Neural cell (in vitro differentiated cells): ENCODE measurements around the gene MARCHF9.

ENCODE experiments used
- RAD21 ChIP-seq: fragments of 450-650 bp; conservative IDR thresholded peaks from 2 replicates; pipeline ENCODE4 v1.6.1; 2014; ENCODE audit warnings: antibody characterized with exemption, mild to moderate bottlenecking, moderate library complexity
- TF ChIP-seq, protein P1 (sequence below): fragments of 450-650 bp; IDR thresholded peaks from 2 replicates; pipeline ENCODE4 v1.5.1; 2014; ENCODE audit warnings: antibody characterized with exemption, mild to moderate bottlenecking, moderate library complexity; ENCODE audit not compliant: poor library complexity, severe bottlenecking

DNA sequence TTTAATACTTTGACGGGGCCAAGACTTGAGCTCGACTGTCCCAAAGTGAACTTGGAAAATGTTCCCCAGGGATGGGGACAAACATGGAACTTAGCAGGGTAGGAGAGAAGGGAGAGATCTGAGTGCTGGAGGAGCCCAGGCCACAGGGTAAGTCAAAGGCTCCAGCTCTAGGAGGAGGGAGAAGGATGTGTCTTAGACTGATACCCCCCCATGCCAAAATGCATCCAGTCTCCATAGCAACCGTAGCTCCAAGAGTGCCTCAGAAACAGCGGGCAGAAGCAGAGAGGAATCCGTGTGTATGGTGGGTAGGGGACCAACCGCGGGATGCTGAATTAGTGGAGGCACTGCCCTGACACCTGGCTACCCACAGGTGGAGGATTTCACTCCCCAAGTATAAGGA is 15.5 kb upstream of the MARCHF9 start:
- no peak for TF ChIP-seq RAD21
- TF ChIP-seq, protein P1, sequence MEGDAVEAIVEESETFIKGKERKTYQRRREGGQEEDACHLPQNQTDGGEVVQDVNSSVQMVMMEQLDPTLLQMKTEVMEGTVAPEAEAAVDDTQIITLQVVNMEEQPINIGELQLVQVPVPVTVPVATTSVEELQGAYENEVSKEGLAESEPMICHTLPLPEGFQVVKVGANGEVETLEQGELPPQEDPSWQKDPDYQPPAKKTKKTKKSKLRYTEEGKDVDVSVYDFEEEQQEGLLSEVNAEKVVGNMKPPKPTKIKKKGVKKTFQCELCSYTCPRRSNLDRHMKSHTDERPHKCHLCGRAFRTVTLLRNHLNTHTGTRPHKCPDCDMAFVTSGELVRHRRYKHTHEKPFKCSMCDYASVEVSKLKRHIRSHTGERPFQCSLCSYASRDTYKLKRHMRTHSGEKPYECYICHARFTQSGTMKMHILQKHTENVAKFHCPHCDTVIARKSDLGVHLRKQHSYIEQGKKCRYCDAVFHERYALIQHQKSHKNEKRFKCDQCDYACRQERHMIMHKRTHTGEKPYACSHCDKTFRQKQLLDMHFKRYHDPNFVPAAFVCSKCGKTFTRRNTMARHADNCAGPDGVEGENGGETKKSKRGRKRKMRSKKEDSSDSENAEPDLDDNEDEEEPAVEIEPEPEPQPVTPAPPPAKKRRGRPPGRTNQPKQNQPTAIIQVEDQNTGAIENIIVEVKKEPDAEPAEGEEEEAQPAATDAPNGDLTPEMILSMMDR: no peak
